Activated B cell treated with CpG ODN at 0.5 μM for 24 hours (primary cell): ENCODE results near the gene SVOP. TPM values are rescaled to one million over a fixed set of nuclear protein-coding genes. Genes with fewer than 3 reads are reported as not detected.

Experiments
- ATAC-seq: fragments of 200-7000 bp; cut with Tn5 transposase; one replicate; pipeline ENCODE4 v1.10.0; 2021; ENCODE audit warnings: low read depth, mild to moderate bottlenecking, moderate library complexity
- CTCF ChIA-PET: fragments of 350-600 bp; sonication (Branson Sonifier 250); formaldehyde crosslinking; loops from one replicate; lab custom pipeline; 2021; ENCODE audit warnings: antibody characterized with exemption; lab: Charles Lee
- POLR2A ChIA-PET: fragments of 350-600 bp; sonication (Branson Sonifier 250); formaldehyde crosslinking; loops from one replicate; lab custom pipeline; 2021; ENCODE audit warnings: antibody characterized with exemption; lab: Charles Lee
- DNase-seq: peaks from one replicate; pipeline ENCODE4 v3.0.0; 2022
- H3K27ac Mint-ChIP-seq: one replicate; pipeline ENCODE4 v1.8.0; 2020; ENCODE audit warnings: mixed read lengths
- H3K27me3 Mint-ChIP-seq: one replicate; pipeline ENCODE4 v1.8.0; 2021; ENCODE audit warnings: mixed read lengths
- H3K36me3 Mint-ChIP-seq: one replicate; pipeline ENCODE4 v1.8.0; 2021; ENCODE audit warnings: low read depth, mixed read lengths
- H3K4me1 Mint-ChIP-seq: one replicate; pipeline ENCODE4 v1.8.0; 2021; ENCODE audit warnings: mixed read lengths
- H3K4me3 Mint-ChIP-seq: one replicate; pipeline ENCODE4 v1.8.0; 2020; ENCODE audit warnings: mild to moderate bottlenecking, mixed read lengths
- H3K9me3 Mint-ChIP-seq: one replicate; pipeline ENCODE4 v1.8.0; 2020; ENCODE audit warnings: mixed read lengths
- intact Hi-C: fragments of 100-400 bp; cut with micrococcal nuclease; formaldehyde crosslinking; loops from one replicate; pipeline ENCODE4 v1.15.1; 2024
- total RNA-seq: library from RNA; stranded (reverse); gene quantifications from 2 replicates; pipeline ENCODE4 v1.2.3, GENCODE V29; 2022
- TF ChIP-seq, protein P1 (sequence below): fragments of 200-600 bp; IDR thresholded peaks from one replicate; pipeline ENCODE4 v1.8.0; 2022; ENCODE audit warnings: antibody characterized with exemption, mild to moderate bottlenecking

Gene SVOP
- total RNA-seq, 1 donor from 2014 or later, result not detected

DNA sequence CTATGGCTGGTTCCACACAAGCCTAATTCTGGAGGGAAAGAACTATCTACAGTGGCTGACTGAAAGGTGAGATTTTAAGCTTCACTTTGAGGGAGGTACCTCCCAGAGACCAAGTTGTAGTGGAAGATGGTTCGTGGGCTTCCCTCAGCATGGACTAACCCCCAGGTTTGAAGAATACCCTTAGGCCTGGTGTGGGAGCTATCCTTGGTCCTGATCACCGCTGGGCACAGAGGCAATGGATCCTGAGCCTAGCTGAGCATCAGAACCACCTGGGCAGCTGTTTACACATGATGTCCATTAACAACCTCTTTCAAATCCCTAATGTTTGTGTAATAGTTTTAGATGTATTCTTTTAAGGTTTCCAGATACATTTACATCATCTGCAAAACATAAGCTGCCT, 130.7 kb downstream of the SVOP start:
- CTCF ChIA-PET, result interaction anchor here (1.1 to 2.2 kb wide), 2 partner anchors 22 to 60 kb away, joined by 4 to 11 read pairs; no protein-coding TSS in a partner anchor
- ATAC-seq (no peak), DNase-seq (no peak)
- Mint-ChIP-seq H3K4me1 (no peaks in the 10 kb centered on the region), H3K27me3 (no peaks in the 10 kb centered on the region), H3K9me3 (peaks cover 2% of the 10 kb centered on the region), H3K27ac (no peak overlapping the region), H3K36me3 (no peaks in the 10 kb centered on the region), H3K4me3 (no peak overlapping the region)
- intact Hi-C loops, result no loop called here
- POLR2A ChIA-PET, result no interaction called here
- TF ChIP-seq, protein P1, sequence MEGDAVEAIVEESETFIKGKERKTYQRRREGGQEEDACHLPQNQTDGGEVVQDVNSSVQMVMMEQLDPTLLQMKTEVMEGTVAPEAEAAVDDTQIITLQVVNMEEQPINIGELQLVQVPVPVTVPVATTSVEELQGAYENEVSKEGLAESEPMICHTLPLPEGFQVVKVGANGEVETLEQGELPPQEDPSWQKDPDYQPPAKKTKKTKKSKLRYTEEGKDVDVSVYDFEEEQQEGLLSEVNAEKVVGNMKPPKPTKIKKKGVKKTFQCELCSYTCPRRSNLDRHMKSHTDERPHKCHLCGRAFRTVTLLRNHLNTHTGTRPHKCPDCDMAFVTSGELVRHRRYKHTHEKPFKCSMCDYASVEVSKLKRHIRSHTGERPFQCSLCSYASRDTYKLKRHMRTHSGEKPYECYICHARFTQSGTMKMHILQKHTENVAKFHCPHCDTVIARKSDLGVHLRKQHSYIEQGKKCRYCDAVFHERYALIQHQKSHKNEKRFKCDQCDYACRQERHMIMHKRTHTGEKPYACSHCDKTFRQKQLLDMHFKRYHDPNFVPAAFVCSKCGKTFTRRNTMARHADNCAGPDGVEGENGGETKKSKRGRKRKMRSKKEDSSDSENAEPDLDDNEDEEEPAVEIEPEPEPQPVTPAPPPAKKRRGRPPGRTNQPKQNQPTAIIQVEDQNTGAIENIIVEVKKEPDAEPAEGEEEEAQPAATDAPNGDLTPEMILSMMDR, result no peak

GRCh38 chr12:108888031-108888430, 132.8 kb downstream of the SVOP start:
- POLR2A ChIA-PET, result no interaction called here

GRCh38 chr12:108886873-108887629, 133.8 kb downstream of the SVOP start:
- no peak overlapping the region for H3K27ac Mint-ChIP-seq
- H3K4me1 Mint-ChIP-seq, result no peaks in the 10 kb centered on the region
- CTCF ChIA-PET, result interaction anchor here (7.5 kb wide), 1 partner anchor 62 kb away, joined by 75 read pairs; no protein-coding TSS in a partner anchor

More at GRCh38 chr12:108888031-108888430, 132.8 kb downstream of the SVOP start:
- ATAC-seq (no peak), DNase-seq (no peak)
- H3K36me3 Mint-ChIP-seq, result no peaks in the 10 kb centered on the region
- no peak overlapping the region for H3K4me3 Mint-ChIP-seq
- H3K9me3 Mint-ChIP-seq, result peaks cover 2% of the 10 kb centered on the region
- H3K27ac Mint-ChIP-seq, result no peak overlapping the region
- no peaks in the 10 kb centered on the region for H3K4me1 Mint-ChIP-seq
- TF ChIP-seq, protein P1, result no peak
- H3K27me3 Mint-ChIP-seq, result no peaks in the 10 kb centered on the region
- CTCF ChIA-PET, result interaction anchor here (0.6 to 7.5 kb wide), 2 partner anchors 33 to 62 kb away, joined by 3 to 75 read pairs; no protein-coding TSS in a partner anchor
- intact Hi-C loops, result loop anchor here (10.0 kb wide), 1 partner anchor 497 kb away; no protein-coding TSS in a partner anchor

GRCh38 chr12:108884116-108885012, 136.5 kb downstream of the SVOP start:
- DNase-seq (peak; percentile 43), ATAC-seq (peak; percentile 89)
- H3K27me3 Mint-ChIP-seq, result no peaks in the 10 kb centered on the region
- no peak overlapping the region for H3K4me3 Mint-ChIP-seq
- intact Hi-C loops, result loop anchor here (1.0 to 10.0 kb wide), 3 partner anchors 67 to 500 kb away; partner anchors contain the start of gene ALKBH2
- no peaks in the 10 kb centered on the region for H3K4me1 Mint-ChIP-seq
- H3K9me3 Mint-ChIP-seq, result no peaks in the 10 kb centered on the region
- POLR2A ChIA-PET, result no interaction called here
- H3K36me3 Mint-ChIP-seq, result no peaks in the 10 kb centered on the region
- CTCF ChIA-PET, result interaction anchor here (0.5 to 7.5 kb wide), 16 partner anchors 10 to 220 kb away, joined by 3 to 75 read pairs (median 4); partner anchors contain the start of gene ALKBH2
- TF ChIP-seq, protein P1, result no peak
- no peak overlapping the region for H3K27ac Mint-ChIP-seq

More at GRCh38 chr12:108886873-108887629, 133.8 kb downstream of the SVOP start:
- intact Hi-C loops, result loop anchor here (10.0 kb wide), 1 partner anchor 498 kb away; no protein-coding TSS in a partner anchor
- no peak for DNase-seq
- H3K4me3 Mint-ChIP-seq, result no peak overlapping the region
- peaks cover 2% of the 10 kb centered on the region for H3K9me3 Mint-ChIP-seq
- no peak for ATAC-seq
- TF ChIP-seq, protein P1, result no peak
- H3K27me3 Mint-ChIP-seq, result no peaks in the 10 kb centered on the region
- POLR2A ChIA-PET, result no interaction called here
- H3K36me3 Mint-ChIP-seq, result no peaks in the 10 kb centered on the region
